ENCODE results near the gene KIAA1958. TPM values are rescaled to one million over a fixed set of nuclear protein-coding genes. Genes with fewer than 3 reads are reported as not detected.

Gene KIAA1958
- total and polyA plus RNA-seq, 2 experiments from 2014 or later, result 9.4 to 41.7 TPM

DNA sequence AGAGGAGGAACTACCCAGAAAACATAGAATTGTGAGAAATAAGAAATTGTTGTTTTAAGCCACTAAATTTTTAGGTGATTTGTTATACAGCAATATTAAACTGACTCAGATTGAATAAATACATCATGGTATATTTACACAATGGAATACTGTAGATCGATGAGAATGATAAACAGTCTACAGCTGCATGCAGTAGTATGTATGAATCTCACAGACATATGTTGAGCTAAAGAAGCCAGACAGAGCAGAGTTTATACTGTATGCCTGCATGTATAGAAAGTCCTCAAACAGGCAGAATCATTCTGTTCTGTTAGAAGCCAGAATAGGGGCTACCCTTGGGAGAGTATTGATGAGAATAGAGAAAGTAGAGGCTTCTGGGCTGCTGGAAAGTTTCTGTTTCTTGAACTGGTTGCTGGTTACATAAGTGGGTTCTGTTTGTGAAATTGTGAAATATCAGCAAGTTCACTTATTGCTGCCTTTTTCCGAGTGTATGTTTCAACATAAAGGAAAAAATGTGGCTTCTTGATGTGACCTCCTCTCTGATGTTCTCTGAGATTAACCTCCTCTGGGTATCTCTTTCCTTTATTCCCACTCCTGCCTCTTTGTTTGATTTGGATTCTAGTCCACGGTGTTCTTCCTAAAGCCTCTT, 9.6 kb downstream of the KIAA1958 start:
- Histone ChIP-seq H3K4me3 (no peak overlapping the region), H2AFZ (no peak overlapping the region), H3K27ac (ENCODE audit: low read depth) (no peak overlapping the region), H3K36me3 (ENCODE audit: insufficient read depth) (0 out of 2 replicates have a peak, but pooled peaks cover 4% of the 10 kb centered on the region), H3F3A (replicated peaks; ENCODE audit: low read depth) (no peaks in the 10 kb centered on the region), H4K20me1 (replicated peaks; ENCODE audit: insufficient read depth) (peaks cover 15% of the 10 kb centered on the region), H3K9me2 (ENCODE audit: insufficient read depth) (no peaks in the 10 kb centered on the region), H3K4me1 (ENCODE audit: insufficient read depth) (peaks cover 25% of the 10 kb centered on the region), H3K79me2 (replicated peaks; ENCODE audit: insufficient read depth) (peaks cover 100% of the 10 kb centered on the region), H3K27me3 (ENCODE audit: insufficient read depth) (no peaks in the 10 kb centered on the region), H3K4me2 (peak overlapping the region; percentile 25; the same call in 1 of the 2 replicates)
- DNase-seq (ENCODE audit: low spot score) (no peak), ATAC-seq (no peak)
- Mint-ChIP-seq H3K4me1 (peaks cover 20% of the 10 kb centered on the region), H3K36me3 (ENCODE audit: low read depth) (peaks cover 43% of the 10 kb centered on the region), H3K27me3 (ENCODE audit: insufficient read depth, low read depth, poor library complexity) (peaks cover 2% of the 10 kb centered on the region), H3K4me3 (no peak overlapping the region), H3K27ac (no peak overlapping the region), H3K9me3 (peaks cover 24% of the 10 kb centered on the region)
- TF ChIP-seq NANOG (IDR thresholded peaks at IDR 0.05; ENCODE audit: borderline replicate concordance) (no peak), CREB1 (CRISPR knock-in tag; IDR thresholded peaks at IDR 0.05; ENCODE audit: low read depth) (no peak), ZNF462 (CRISPR knock-in tag; IDR thresholded peaks at IDR 0.05) (no peak), ZNF331 (CRISPR knock-in tag; IDR thresholded peaks at IDR 0.05; ENCODE audit: low read depth) (no peak), EZH2 (IDR thresholded peaks at IDR 0.05; ENCODE audit: low read depth, unreplicated experiment) (no peak), JUNB (IDR thresholded peaks at IDR 0.05; ENCODE audit: unreplicated experiment) (no peak), CTCF (conservative IDR thresholded peaks at IDR 0.05; ENCODE audit: low read depth in 2 of 2) (no peak), STAT1 (IDR thresholded peaks at IDR 0.05; ENCODE audit: unreplicated experiment) (no peak), EZH2phosphoT487 (IDR thresholded peaks at IDR 0.05; ENCODE audit: unreplicated experiment) (no peak), POLR2AphosphoS5 (IDR thresholded peaks at IDR 0.05; ENCODE audit: low read depth) (no peak), REST (IDR thresholded peaks at IDR 0.05; ENCODE audit: unreplicated experiment) (no peak), ZNF114 (CRISPR knock-in tag; IDR thresholded peaks at IDR 0.05) (no peak)
- TF ChIP-seq, protein P1, sequence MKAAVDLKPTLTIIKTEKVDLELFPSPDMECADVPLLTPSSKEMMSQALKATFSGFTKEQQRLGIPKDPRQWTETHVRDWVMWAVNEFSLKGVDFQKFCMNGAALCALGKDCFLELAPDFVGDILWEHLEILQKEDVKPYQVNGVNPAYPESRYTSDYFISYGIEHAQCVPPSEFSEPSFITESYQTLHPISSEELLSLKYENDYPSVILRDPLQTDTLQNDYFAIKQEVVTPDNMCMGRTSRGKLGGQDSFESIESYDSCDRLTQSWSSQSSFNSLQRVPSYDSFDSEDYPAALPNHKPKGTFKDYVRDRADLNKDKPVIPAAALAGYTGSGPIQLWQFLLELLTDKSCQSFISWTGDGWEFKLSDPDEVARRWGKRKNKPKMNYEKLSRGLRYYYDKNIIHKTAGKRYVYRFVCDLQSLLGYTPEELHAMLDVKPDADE (IDR thresholded peaks at IDR 0.05), result no peak
